PC-9 (cell line): ENCODE data around the gene UGT1A1.

Source experiments
- EZH2 ChIP-seq: fragments of 200-600 bp; sonication (generic); IDR thresholded peaks from 2 replicates; pipeline ENCODE4 v1.8.0; 2017; ENCODE audit warnings: antibody characterized with exemption, low read depth
- TF ChIP-seq, protein P1 (sequence below): fragments of 200-600 bp; sonication (generic); conservative IDR thresholded peaks from 2 replicates; pipeline ENCODE4 v1.6.1; 2017; ENCODE audit warnings: mixed run types, antibody characterized with exemption, mild to moderate bottlenecking, moderate library complexity

- TF ChIP-seq, protein P1, sequence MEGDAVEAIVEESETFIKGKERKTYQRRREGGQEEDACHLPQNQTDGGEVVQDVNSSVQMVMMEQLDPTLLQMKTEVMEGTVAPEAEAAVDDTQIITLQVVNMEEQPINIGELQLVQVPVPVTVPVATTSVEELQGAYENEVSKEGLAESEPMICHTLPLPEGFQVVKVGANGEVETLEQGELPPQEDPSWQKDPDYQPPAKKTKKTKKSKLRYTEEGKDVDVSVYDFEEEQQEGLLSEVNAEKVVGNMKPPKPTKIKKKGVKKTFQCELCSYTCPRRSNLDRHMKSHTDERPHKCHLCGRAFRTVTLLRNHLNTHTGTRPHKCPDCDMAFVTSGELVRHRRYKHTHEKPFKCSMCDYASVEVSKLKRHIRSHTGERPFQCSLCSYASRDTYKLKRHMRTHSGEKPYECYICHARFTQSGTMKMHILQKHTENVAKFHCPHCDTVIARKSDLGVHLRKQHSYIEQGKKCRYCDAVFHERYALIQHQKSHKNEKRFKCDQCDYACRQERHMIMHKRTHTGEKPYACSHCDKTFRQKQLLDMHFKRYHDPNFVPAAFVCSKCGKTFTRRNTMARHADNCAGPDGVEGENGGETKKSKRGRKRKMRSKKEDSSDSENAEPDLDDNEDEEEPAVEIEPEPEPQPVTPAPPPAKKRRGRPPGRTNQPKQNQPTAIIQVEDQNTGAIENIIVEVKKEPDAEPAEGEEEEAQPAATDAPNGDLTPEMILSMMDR: no peak
- TF ChIP-seq EZH2: no peak
Observed at GRCh38 chr2:233818639-233819621, 58.9 kb downstream of the UGT1A1 start.
